Hepatocyte (in vitro differentiated cells): Measurements from ENCODE around the gene OR8B12. TPM values are rescaled to one million over a fixed set of nuclear protein-coding genes. Genes with fewer than 3 reads are reported as not detected.
A peak's percentile ranks its signal among the peaks of the same experiment; 100 is the strongest.

Experiments used
- DNase-seq: peaks from one replicate; pipeline ENCODE4 v3.0.0-alpha.2; 2016; ENCODE audit warnings: low spot score
- H2AFZ ChIP-seq: fragments of 200-600 bp; sonication (generic); 2 replicates; pipeline ENCODE4 v1.6.0; 2016; ENCODE audit warnings: antibody characterized with exemption, mild to moderate bottlenecking
- H3K27ac ChIP-seq: fragments of 200-600 bp; sonication (generic); 2 replicates; pipeline ENCODE4 v1.5.1; 2016; ENCODE audit warnings: mild to moderate bottlenecking
- H3K27me3 ChIP-seq: fragments of 200-600 bp; sonication (generic); 2 replicates; pipeline ENCODE4 v1.6.1; 2016
- H3K36me3 ChIP-seq: fragments of 200-600 bp; sonication (generic); replicated peaks from 2 replicates; pipeline ENCODE4 v1.5.1; 2016; ENCODE audit warnings: low read depth; ENCODE audit not compliant: insufficient read depth
- H3K4me1 ChIP-seq: fragments of 200-600 bp; sonication (generic); 2 replicates; pipeline ENCODE4 v1.5.1; 2016; ENCODE audit warnings: mild to moderate bottlenecking, moderate library complexity; ENCODE audit not compliant: insufficient read depth
- H3K4me2 ChIP-seq: fragments of 200-600 bp; sonication (generic); 2 replicates; pipeline ENCODE4 v1.6.0; 2016
- H3K4me3 ChIP-seq: fragments of 200-600 bp; sonication (generic); 2 replicates; pipeline ENCODE4 v1.5.1; 2016; ENCODE audit warnings: mild to moderate bottlenecking
- H3K79me2 ChIP-seq: fragments of 200-600 bp; sonication (generic); 2 replicates; pipeline ENCODE4 v1.6.0; 2017; ENCODE audit warnings: mild to moderate bottlenecking
- H3K9me2 ChIP-seq: fragments of 200-600 bp; sonication (generic); replicated peaks from 2 replicates; pipeline ENCODE4 v1.6.0; 2017; ENCODE audit warnings: mild to moderate bottlenecking; ENCODE audit not compliant: insufficient read depth
- H3K9me3 ChIP-seq: fragments of 200-600 bp; sonication (generic); 2 replicates; pipeline ENCODE4 v1.5.1; 2016; ENCODE audit warnings: low read depth, mild to moderate bottlenecking
- H4K20me1 ChIP-seq: fragments of 200-600 bp; sonication (generic); 2 replicates; pipeline ENCODE4 v1.6.0; 2016; ENCODE audit warnings: mild to moderate bottlenecking; ENCODE audit not compliant: insufficient read depth, poor library complexity, severe bottlenecking
- CTCF ChIP-seq: fragments of 200-600 bp; sonication (generic); IDR thresholded peaks from 2 replicates; pipeline ENCODE4 v1.5.1; 2016; ENCODE audit warnings: antibody characterized with exemption, mild to moderate bottlenecking; ENCODE audit not compliant: poor library complexity
- EZH2 ChIP-seq: fragments of 200-600 bp; sonication (generic); IDR thresholded peaks from 2 replicates; pipeline ENCODE4 v1.6.1; 2016; ENCODE audit warnings: antibody characterized with exemption, mild to moderate bottlenecking, borderline replicate concordance
- EZH2phosphoT487 ChIP-seq: fragments of 200-600 bp; sonication (generic); IDR thresholded peaks from one replicate; pipeline ENCODE4 v1.6.1; 2018; ENCODE audit warnings: antibody characterized with exemption, mild to moderate bottlenecking, low read depth, moderate library complexity; ENCODE audit not compliant: unreplicated experiment, severe bottlenecking
- WGBS: methylation state at CpG from one replicate; pipeline ENCODE4 v1.1.6; 2016; ENCODE audit warnings: low lambda C conversion rate; ENCODE audit errors: missing lambda C conversion rate; 5-methylcytosine and 5-hydroxymethylcytosine counted together
- polyA plus RNA-seq: library from polyadenylated mRNA; unstranded; fragments of >200 nt; fragmentation: Nextera tagmentation; extraction: Ambion mirVana; gene quantifications from 2 replicates; pipeline ENCODE4 v1.2.1, GENCODE V29; 2016
- total RNA-seq: library from RNA; depleted of rRNA; stranded (reverse); fragments of >200 nt; gene quantifications from 2 replicates; pipeline ENCODE4 v1.2.3, GENCODE V29; 2014

The OR8B12 gene
- total and polyA plus RNA-seq, 2 experiments from 2014 or later, result not detected

- H3K9me2 ChIP-seq, result no peaks in the 10 kb centered on the region
- no peaks in the 10 kb centered on the region for H3K27me3 ChIP-seq
- no peak overlapping the region for H3K4me3 ChIP-seq
- no peak for DNase-seq
- H3K36me3 ChIP-seq, result no peaks in the 10 kb centered on the region
- no peaks in the 10 kb centered on the region for H4K20me1 ChIP-seq
- H3K79me2 ChIP-seq, result no peaks in the 10 kb centered on the region
- no peaks in the 10 kb centered on the region for H3K9me3 ChIP-seq
- H2AFZ ChIP-seq, result no peak overlapping the region
- no peak overlapping the region for H3K27ac ChIP-seq
- TF ChIP-seq CTCF (no peak), EZH2phosphoT487 (no peak), EZH2 (no peak)
- H3K4me1 ChIP-seq, result no peaks in the 10 kb centered on the region
- WGBS, result 81% methylated on average over 6 of the region's 6 CpGs
- no peak overlapping the region for H3K4me2 ChIP-seq
These were observed 7.7 kb upstream of the OR8B12 start for GRCh38 chr11:124551189-124551588.

- Histone ChIP-seq H2AFZ (no peak overlapping the region), H3K36me3 (no peaks in the 10 kb centered on the region), H3K4me1 (peaks cover 2% of the 10 kb centered on the region), H3K4me3 (no peak overlapping the region), H4K20me1 (no peaks in the 10 kb centered on the region), H3K9me2 (no peaks in the 10 kb centered on the region), H3K79me2 (no peaks in the 10 kb centered on the region), H3K4me2 (no peak overlapping the region), H3K9me3 (no peaks in the 10 kb centered on the region), H3K27ac (no peak overlapping the region), H3K27me3 (no peaks in the 10 kb centered on the region)
- TF ChIP-seq CTCF (no peak), EZH2phosphoT487 (no peak), EZH2 (no peak)
- no peak for DNase-seq
- 92% methylated on average over 6 of the region's 6 CpGs for WGBS
These were observed 309 bp downstream of the OR8B12 start for GRCh38 chr11:124543145-124543544.

- H3K9me3 ChIP-seq, result no peaks in the 10 kb centered on the region
- H3K4me3 ChIP-seq, result no peak overlapping the region
- H4K20me1 ChIP-seq, result no peaks in the 10 kb centered on the region
- H3K79me2 ChIP-seq, result no peaks in the 10 kb centered on the region
- peaks cover 7% of the 10 kb centered on the region for H3K4me1 ChIP-seq
- no peak for DNase-seq
- WGBS, result 92% methylated on average over 6 of the region's 6 CpGs
- no peak overlapping the region for H3K27ac ChIP-seq
- H3K27me3 ChIP-seq, result no peaks in the 10 kb centered on the region
- TF ChIP-seq CTCF (no peak), EZH2phosphoT487 (no peak), EZH2 (no peak)
- no peaks in the 10 kb centered on the region for H3K36me3 ChIP-seq
- no peak overlapping the region for H3K4me2 ChIP-seq
- no peak overlapping the region for H2AFZ ChIP-seq
- H3K9me2 ChIP-seq, result no peaks in the 10 kb centered on the region
These were observed 2.2 kb downstream of the OR8B12 start for GRCh38 chr11:124541204-124541603.

- Histone ChIP-seq H3K4me2 (no peak overlapping the region), H3K4me3 (no peak overlapping the region), H3K9me3 (no peaks in the 10 kb centered on the region), H3K79me2 (no peaks in the 10 kb centered on the region), H3K4me1 (peaks cover 7% of the 10 kb centered on the region), H3K36me3 (no peaks in the 10 kb centered on the region), H3K27me3 (no peaks in the 10 kb centered on the region), H4K20me1 (no peaks in the 10 kb centered on the region), H2AFZ (no peak overlapping the region), H3K9me2 (no peaks in the 10 kb centered on the region), H3K27ac (peak overlapping the region; percentile 25)
- 86% methylated on average over 1 of the region's 1 CpG for WGBS
- DNase-seq, result peak; percentile 18
- TF ChIP-seq EZH2phosphoT487 (no peak), EZH2 (no peak), CTCF (no peak)
These were observed 5.4 kb downstream of the OR8B12 start for GRCh38 chr11:124538019-124538418.
